H9 (cell line): ENCODE measurements around the gene FILIP1. TPM values are rescaled to one million over a fixed set of nuclear protein-coding genes. Genes with fewer than 3 reads are reported as not detected.

ENCODE experiments used
- DNase-seq: peaks from one replicate; pipeline ENCODE4 v3.0.0-alpha.2; 2017
- H2AFZ ChIP-seq: one replicate; pipeline ENCODE4 v1.6.1; 2013; ENCODE audit warnings: mild to moderate bottlenecking, low read length, control low read depth, moderate library complexity
- H2AK5ac ChIP-seq: 2 replicates; pipeline ENCODE4 v1.6.1; 2013; ENCODE audit warnings: low read length, control low read depth, mixed read lengths; ENCODE audit not compliant: insufficient read length
- H2BK120ac ChIP-seq: one replicate; pipeline ENCODE4 v1.6.1; 2013; ENCODE audit warnings: low read depth, mild to moderate bottlenecking, low read length, control low read depth, inconsistent platforms; ENCODE audit not compliant: poor library complexity, severe bottlenecking
- H2BK12ac ChIP-seq: 2 replicates; pipeline ENCODE4 v1.6.1; 2013; ENCODE audit warnings: low read length, control low read depth, mixed read lengths, low read depth; ENCODE audit not compliant: insufficient read length
- H2BK15ac ChIP-seq: 2 replicates; pipeline ENCODE4 v1.6.1; 2013; ENCODE audit warnings: low read depth, low read length, control low read depth
- H2BK20ac ChIP-seq: one replicate; pipeline ENCODE4 v1.6.1; 2013; ENCODE audit warnings: low read depth, mild to moderate bottlenecking, low read length, control low read depth, inconsistent platforms; ENCODE audit not compliant: poor library complexity, severe bottlenecking
- H2BK5ac ChIP-seq: 2 replicates; pipeline ENCODE4 v1.6.1; 2013; ENCODE audit warnings: low read length, control low read depth, mixed read lengths; ENCODE audit not compliant: insufficient read length
- H3K14ac ChIP-seq: 2 replicates; pipeline ENCODE4 v1.6.1; 2013; ENCODE audit warnings: low read length, control low read depth; ENCODE audit not compliant: insufficient read depth
- H3K18ac ChIP-seq: 2 replicates; pipeline ENCODE4 v1.6.1; 2013; ENCODE audit warnings: low read depth, mild to moderate bottlenecking, mixed read lengths, low read length, control low read depth; ENCODE audit not compliant: insufficient read length
- H3K23ac ChIP-seq: 2 replicates; pipeline ENCODE4 v1.6.1; 2013; ENCODE audit warnings: low read length, control low read depth, mixed read lengths, low read depth; ENCODE audit not compliant: insufficient read length
- H3K23me2 ChIP-seq: 2 replicates; pipeline ENCODE4 v1.6.1; 2013; ENCODE audit warnings: low read depth, mild to moderate bottlenecking, mixed read lengths, low read length, control low read depth; ENCODE audit not compliant: insufficient read length, poor library complexity, severe bottlenecking
- H3K27ac ChIP-seq: 2 replicates; pipeline ENCODE4 v1.5.1; 2013; ENCODE audit warnings: low read length, control low read depth, mixed read lengths, low read depth; ENCODE audit not compliant: insufficient read length
- H3K27me3 ChIP-seq: 2 replicates; pipeline ENCODE4 v1.6.1; 2013; ENCODE audit warnings: low read length, control low read depth, inconsistent platforms; ENCODE audit not compliant: insufficient read depth
- H3K4ac ChIP-seq: 2 replicates; pipeline ENCODE4 v1.6.1; 2013; ENCODE audit warnings: low read depth, mild to moderate bottlenecking, control low read depth, inconsistent platforms, low read length, moderate library complexity
- H3K4me1 ChIP-seq: 2 replicates; pipeline ENCODE4 v1.6.1; 2013; ENCODE audit warnings: low read length, control low read depth, inconsistent platforms; ENCODE audit not compliant: insufficient read depth
- H3K4me2 ChIP-seq: 2 replicates; pipeline ENCODE4 v1.6.1; 2013; ENCODE audit warnings: low read length, control low read depth, mixed read lengths; ENCODE audit not compliant: insufficient read length, insufficient read depth
- H3K56ac ChIP-seq: 2 replicates; pipeline ENCODE4 v1.6.1; 2013; ENCODE audit warnings: low read depth, mild to moderate bottlenecking, mixed read lengths, low read length, control low read depth; ENCODE audit not compliant: insufficient read length
- H3K79me1 ChIP-seq: 2 replicates; pipeline ENCODE4 v1.6.1; 2013; ENCODE audit warnings: low read depth, mild to moderate bottlenecking, moderate library complexity, low read length, control low read depth, inconsistent platforms; ENCODE audit not compliant: insufficient read depth, poor library complexity, severe bottlenecking
- H3K79me2 ChIP-seq: 2 replicates; pipeline ENCODE4 v1.6.1; 2013; ENCODE audit warnings: low read length, control low read depth, inconsistent platforms; ENCODE audit not compliant: insufficient read depth
- H3K9ac ChIP-seq: 2 replicates; pipeline ENCODE4 v1.6.1; 2013; ENCODE audit warnings: low read length, control low read depth, mixed read lengths; ENCODE audit not compliant: insufficient read length; ENCODE audit errors: extremely low read depth
- H3K9me3 ChIP-seq: one replicate; pipeline ENCODE4 v1.6.1; 2013; ENCODE audit warnings: low read depth, low read length, inconsistent platforms; ENCODE audit not compliant: control insufficient read depth
- H3T11ph ChIP-seq: one replicate; pipeline ENCODE4 v1.6.1; 2013; ENCODE audit warnings: mild to moderate bottlenecking, low read length, control low read depth, inconsistent platforms
- H4K20me1 ChIP-seq: one replicate; pipeline ENCODE4 v1.6.1; 2013; ENCODE audit not compliant: control insufficient read depth, insufficient read length, insufficient read depth
- H4K5ac ChIP-seq: 2 replicates; pipeline ENCODE4 v1.6.1; 2013; ENCODE audit warnings: low read depth, mild to moderate bottlenecking, mixed read lengths, low read length, control low read depth; ENCODE audit not compliant: insufficient read length
- H4K8ac ChIP-seq: replicated peaks from 2 replicates; pipeline ENCODE4 v1.6.1; 2013; ENCODE audit warnings: low read length, control low read depth, mixed read lengths, low read depth; ENCODE audit not compliant: insufficient read length
- H4K91ac ChIP-seq: 2 replicates; pipeline ENCODE4 v1.6.1; 2013; ENCODE audit warnings: low read depth, mild to moderate bottlenecking, moderate library complexity, mixed read lengths, low read length, control low read depth; ENCODE audit not compliant: insufficient read length
- H3K27ac Mint-ChIP-seq, 3 experiments: 2 replicates in 2 of 3; 3 replicates in 1 of 3; pipeline ENCODE4 v1.8.0; 2020 to 2021; ENCODE audit warnings: mixed read lengths in 3 of 3, mild to moderate bottlenecking in 1 of 3, moderate library complexity in 1 of 3
- H3K27me3 Mint-ChIP-seq: 2 replicates; pipeline ENCODE4 v1.8.0; 2021; ENCODE audit warnings: low read depth, mild to moderate bottlenecking, moderate library complexity, mixed read lengths
- H3K36me3 Mint-ChIP-seq, 3 experiments: 2 replicates in 2 of 3; 3 replicates in 1 of 3; pipeline ENCODE4 v1.8.0; 2020 to 2021; ENCODE audit warnings: low read depth in 3 of 3, mixed read lengths in 3 of 3; ENCODE audit not compliant: insufficient read depth in 1 of 3
- H3K4me1 Mint-ChIP-seq, 2 experiments: 2 replicates each; pipeline ENCODE4 v1.8.0; 2020; ENCODE audit warnings: mixed read lengths in 2 of 2
- H3K4me3 Mint-ChIP-seq, 2 experiments: 2 replicates in 1 of 2; 3 replicates in 1 of 2; pipeline ENCODE4 v1.8.0; 2020 to 2021; ENCODE audit warnings: mild to moderate bottlenecking in 2 of 2, mixed read lengths in 2 of 2, moderate library complexity in 1 of 2
- H3K9me3 Mint-ChIP-seq, 2 experiments: 2 replicates in 1 of 2; 3 replicates in 1 of 2; pipeline ENCODE4 v1.8.0; 2020; ENCODE audit warnings: mild to moderate bottlenecking in 2 of 2, mixed read lengths in 2 of 2, moderate library complexity in 1 of 2
- CTCF ChIP-seq: fragments of 200-600 bp; sonication (generic); conservative IDR thresholded peaks from 3 replicates; pipeline ENCODE4 v1.8.0; 2021; ENCODE audit warnings: antibody characterized with exemption, mild to moderate bottlenecking
- WGBS: extraction: QIAGEN DNeasy Blood & Tissue Kit; methylation state at CpG from one replicate; pipeline ENCODE4 v1.1.7; 2013; ENCODE audit warnings: missing lambda C conversion rate, low lambda C conversion rate, mixed read lengths; ENCODE audit not compliant: insufficient read length; ENCODE audit errors: extremely low coverage; 5-methylcytosine and 5-hydroxymethylcytosine counted together
- total RNA-seq: library from RNA; stranded (reverse); gene quantifications from 2 replicates; pipeline ENCODE4 v1.2.1, GENCODE V29; 2021

The FILIP1 gene
- total RNA-seq, 1 experiment from 2014 or later, result 10.5 TPM

GRCh38 chr6:75467966-75468365 is 25.6 kb downstream of the FILIP1 start:
- no peaks in the 10 kb centered on the region for H4K20me1 ChIP-seq
- no peak overlapping the region for H2BK20ac ChIP-seq
- no peaks in the 10 kb centered on the region for H3K23me2 ChIP-seq
- H3K4me1 Mint-ChIP-seq, result peaks cover 13 to 14% of the 10 kb centered on the region in 2 experiments
- WGBS, result no CpG with 5 or more reads among the region's 3 CpGs
- no peak overlapping the region for H3K23ac ChIP-seq
- peaks cover 3% of the 10 kb centered on the region; the same call in 1 of the 2 replicates for H3K4me1 ChIP-seq
- no peak overlapping the region for H3K4me2 ChIP-seq
- H3K9me3 ChIP-seq, result no peaks in the 10 kb centered on the region
- H2BK5ac ChIP-seq, result no peak overlapping the region
- no peak overlapping the region for H3K4me3 Mint-ChIP-seq
- DNase-seq, result peak; percentile 48
- H4K5ac ChIP-seq, result no peak overlapping the region
- no peak overlapping the region for H2BK120ac ChIP-seq
- H2AFZ ChIP-seq, result no peak overlapping the region
- H2AK5ac ChIP-seq, result no peak overlapping the region
- H3T11ph ChIP-seq, result no peak overlapping the region
- no peaks in the 10 kb centered on the region for H3K9me3 Mint-ChIP-seq
- H2BK15ac ChIP-seq, result no peak overlapping the region
- H3K27me3 Mint-ChIP-seq, result no peaks in the 10 kb centered on the region
- no peak overlapping the region for H4K91ac ChIP-seq
- H3K79me2 ChIP-seq, result no peaks in the 10 kb centered on the region
- no peaks in the 10 kb centered on the region for H3K27me3 ChIP-seq
- no peaks in the 10 kb centered on the region for H3K36me3 Mint-ChIP-seq
- H3K27ac ChIP-seq, result no peak overlapping the region
- H3K79me1 ChIP-seq, result no peaks in the 10 kb centered on the region
- no peak overlapping the region for H3K4ac ChIP-seq
- H4K8ac ChIP-seq, result no peak overlapping the region
- H3K14ac ChIP-seq, result no peak overlapping the region
- H3K9ac ChIP-seq, result no peak overlapping the region
- H3K56ac ChIP-seq, result no peak overlapping the region
- no peak for TF ChIP-seq CTCF
- 0 out of 7 replicates have a peak overlapping the region, but pooled peaks of 1 of the 3 experiments have one; percentile 26 for H3K27ac Mint-ChIP-seq
- H2BK12ac ChIP-seq, result no peak overlapping the region
- H3K18ac ChIP-seq, result no peak overlapping the region
